GM18867 (cell line): Measurements from ENCODE around the gene COMMD2.

Source experiments
- ATAC-seq: cut with Tn5 transposase; IDR thresholded peaks from one replicate; pipeline ENCODE4 v1.9.1; 2021; ENCODE audit warnings: mild to moderate bottlenecking, moderate library complexity; ENCODE audit not compliant: unreplicated experiment

Gene COMMD2

GRCh38 chr3:149764302-149764701, 12.0 kb upstream of the COMMD2 start:
- no peak for ATAC-seq

- ATAC-seq = no peak
Observed at GRCh38 chr3:149763565-149764195, 11.4 kb upstream of the COMMD2 start.

- no peak for ATAC-seq
Observed at GRCh38 chr3:149753717-149754116, 1.4 kb upstream of the COMMD2 start.

GRCh38 chr3:149752788-149753136, 473 bp upstream of the COMMD2 start:
- ATAC-seq = no peak

- ATAC-seq = no peak
Observed at GRCh38 chr3:149751551-149751950, 738 bp downstream of the COMMD2 start.

GRCh38 chr3:149744606-149745005, 7.7 kb downstream of the COMMD2 start:
- ATAC-seq = no peak

- no peak for ATAC-seq
Observed at GRCh38 chr3:149744151-149744550, 8.1 kb downstream of the COMMD2 start.

- no peak for ATAC-seq
Observed at GRCh38 chr3:149739396-149739795, 12.9 kb downstream of the COMMD2 start.

GRCh38 chr3:149738876-149739275, 13.4 kb downstream of the COMMD2 start:
- ATAC-seq = no peak

- ATAC-seq = no peak
Observed at GRCh38 chr3:149736953-149737205, 15.4 kb downstream of the COMMD2 start.

- ATAC-seq = no peak
Observed at GRCh38 chr3:149736175-149736952, 15.9 kb downstream of the COMMD2 start.

GRCh38 chr3:149732234-149732633, 20.1 kb downstream of the COMMD2 start:
- no peak for ATAC-seq

GRCh38 chr3:149727656-149728055, 24.6 kb downstream of the COMMD2 start:
- ATAC-seq = no peak

- peak; percentile 89 for ATAC-seq
Observed at GRCh38 chr3:149726716-149727407, 25.4 kb downstream of the COMMD2 start.

- no peak for ATAC-seq
Observed at GRCh38 chr3:149723781-149724180, 28.5 kb downstream of the COMMD2 start.

GRCh38 chr3:149720918-149721317, 31.4 kb downstream of the COMMD2 start:
- ATAC-seq = no peak

- ATAC-seq = no peak
Observed at GRCh38 chr3:149717391-149718056, 34.8 kb downstream of the COMMD2 start.

- no peak for ATAC-seq
Observed at GRCh38 chr3:149716984-149717383, 35.3 kb downstream of the COMMD2 start.

- ATAC-seq = no peak
Observed at GRCh38 chr3:149715247-149715646, 37.0 kb downstream of the COMMD2 start.

- no peak for ATAC-seq
Observed at GRCh38 chr3:149713730-149714654, 38.3 kb downstream of the COMMD2 start.

GRCh38 chr3:149706905-149707304, 45.4 kb downstream of the COMMD2 start:
- no peak for ATAC-seq
